ENCODE results near the gene DHX38. TPM values are rescaled to one million over a fixed set of nuclear protein-coding genes. Genes with fewer than 3 reads are reported as not detected.
"Not testable (repeated sequence)": the region's sequence is repeated elsewhere in the genome, so short reads cannot be mapped to it uniquely, and the experiment has no call there.

DHX38 gene
- total RNA-seq, 4 donors from 2014 or later: 37.6 to 60.8 (median 52.8) TPM

DNA sequence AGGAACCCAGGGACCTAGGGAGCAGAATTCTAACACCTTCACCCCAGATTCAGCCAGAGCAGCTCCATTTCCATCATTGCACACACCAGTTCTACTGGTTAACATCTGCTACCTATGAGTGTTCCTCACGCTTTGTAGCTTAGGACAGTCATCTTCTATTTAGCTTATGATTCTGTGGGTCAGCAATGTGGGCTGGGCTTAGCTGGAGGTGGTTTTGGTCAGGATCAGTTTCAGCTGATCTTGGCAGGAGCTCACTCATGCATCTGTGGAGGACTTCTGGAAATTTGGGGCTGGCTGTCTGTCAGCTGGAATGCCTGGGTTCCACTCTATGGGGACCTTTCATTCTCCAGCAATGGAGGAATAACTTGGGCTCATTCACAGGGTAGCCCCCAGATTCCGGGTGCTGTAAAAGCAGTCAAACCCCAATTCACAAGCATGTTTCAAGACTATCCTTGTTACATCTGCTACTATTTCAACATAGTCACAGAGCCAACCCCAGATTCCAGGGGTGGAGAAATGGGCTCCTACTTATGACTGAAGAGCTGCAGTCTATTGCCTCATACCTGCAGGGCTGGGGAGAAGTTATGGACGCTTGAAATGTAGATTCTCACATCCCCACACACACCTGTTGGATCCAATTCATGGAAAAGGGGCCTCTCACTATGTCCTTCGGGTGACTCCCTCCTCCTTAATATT is 42.7 kb upstream of the DHX38 start:
- H3K27me3 ChIP-seq: no peaks in the 10 kb centered on the region
- H3K27ac ChIP-seq: no peak overlapping the region
- no peaks in the 10 kb centered on the region for H3K36me3 ChIP-seq
- no peak for DNase-seq
- in situ Hi-C loops (cut with MboI; ENCODE audit: low pct_ligation_motif_present in 1 of 4, low pct_unique_long_range_greater_than_20kb in 1 of 4, low sequenced_read_pairs in 3 of 4) (no loop called here), intact Hi-C loops (cut with DNase I; ENCODE audit: low total_unique reads) (no loop called here)
- TF ChIP-seq EP300 (IDR thresholded peaks at IDR 0.05; ENCODE audit: low read depth) (no peak), POLR2A (IDR thresholded peaks at IDR 0.05) (no peak), POLR2AphosphoS5 (IDR thresholded peaks at IDR 0.05) (no peak)
- TF ChIP-seq, protein P1, sequence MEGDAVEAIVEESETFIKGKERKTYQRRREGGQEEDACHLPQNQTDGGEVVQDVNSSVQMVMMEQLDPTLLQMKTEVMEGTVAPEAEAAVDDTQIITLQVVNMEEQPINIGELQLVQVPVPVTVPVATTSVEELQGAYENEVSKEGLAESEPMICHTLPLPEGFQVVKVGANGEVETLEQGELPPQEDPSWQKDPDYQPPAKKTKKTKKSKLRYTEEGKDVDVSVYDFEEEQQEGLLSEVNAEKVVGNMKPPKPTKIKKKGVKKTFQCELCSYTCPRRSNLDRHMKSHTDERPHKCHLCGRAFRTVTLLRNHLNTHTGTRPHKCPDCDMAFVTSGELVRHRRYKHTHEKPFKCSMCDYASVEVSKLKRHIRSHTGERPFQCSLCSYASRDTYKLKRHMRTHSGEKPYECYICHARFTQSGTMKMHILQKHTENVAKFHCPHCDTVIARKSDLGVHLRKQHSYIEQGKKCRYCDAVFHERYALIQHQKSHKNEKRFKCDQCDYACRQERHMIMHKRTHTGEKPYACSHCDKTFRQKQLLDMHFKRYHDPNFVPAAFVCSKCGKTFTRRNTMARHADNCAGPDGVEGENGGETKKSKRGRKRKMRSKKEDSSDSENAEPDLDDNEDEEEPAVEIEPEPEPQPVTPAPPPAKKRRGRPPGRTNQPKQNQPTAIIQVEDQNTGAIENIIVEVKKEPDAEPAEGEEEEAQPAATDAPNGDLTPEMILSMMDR (IDR thresholded peaks at IDR 0.05): no peak
- H3K4me3 ChIP-seq: no peak overlapping the region
- H3K9me3 ChIP-seq: peaks cover 7% of the 10 kb centered on the region in 2 donors
- no peaks in the 10 kb centered on the region for H3K4me1 ChIP-seq
- WGBS, 2 donors (ENCODE audit: low coverage in 1 of 2): 85 to 87% methylated on average over 2 to 4 of the region's 4 CpGs

DNA sequence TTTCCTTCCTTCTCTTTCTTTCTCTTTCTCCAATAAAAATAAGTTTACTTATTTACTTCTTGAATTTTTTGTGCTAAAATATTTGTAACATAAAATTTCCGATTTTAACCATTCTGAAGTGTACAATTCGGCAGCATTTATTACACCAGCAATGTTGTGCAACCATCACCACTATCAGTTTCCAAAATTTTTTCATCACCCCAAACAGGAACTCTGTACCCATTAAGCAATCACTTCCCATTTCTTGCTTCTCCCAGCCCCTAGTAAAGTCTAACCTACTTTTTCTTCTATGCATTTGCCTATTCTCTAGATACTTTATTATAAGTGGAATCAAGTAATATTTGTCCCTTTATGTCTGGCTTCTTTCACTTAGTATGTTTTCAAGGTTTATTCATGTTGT is 41.8 kb upstream of the DHX38 start:
- H3K27me3 ChIP-seq: no peaks in the 10 kb centered on the region
- in situ Hi-C loops (cut with MboI; ENCODE audit: low pct_ligation_motif_present in 1 of 4, low pct_unique_long_range_greater_than_20kb in 1 of 4, low sequenced_read_pairs in 3 of 4): no loop called here
- intact Hi-C loops (cut with DNase I; ENCODE audit: low total_unique reads): no loop called here
- H3K4me1 ChIP-seq: no peaks in the 10 kb centered on the region
- WGBS, 2 donors (ENCODE audit: low coverage in 1 of 2): 80 to 95% methylated on average over 2 of the region's 2 CpGs
- no peak overlapping the region for H3K4me3 ChIP-seq
- peaks cover 7% of the 10 kb centered on the region in 2 donors for H3K9me3 ChIP-seq
- DNase-seq: no peak
- no peaks in the 10 kb centered on the region for H3K36me3 ChIP-seq
- no peak overlapping the region for H3K27ac ChIP-seq
- TF ChIP-seq POLR2A (IDR thresholded peaks at IDR 0.05): no peak
- TF ChIP-seq EP300 (IDR thresholded peaks at IDR 0.05; ENCODE audit: low read depth): no peak
- TF ChIP-seq POLR2AphosphoS5 (IDR thresholded peaks at IDR 0.05): no peak
- TF ChIP-seq, protein P1 (IDR thresholded peaks at IDR 0.05): no peak

DNA sequence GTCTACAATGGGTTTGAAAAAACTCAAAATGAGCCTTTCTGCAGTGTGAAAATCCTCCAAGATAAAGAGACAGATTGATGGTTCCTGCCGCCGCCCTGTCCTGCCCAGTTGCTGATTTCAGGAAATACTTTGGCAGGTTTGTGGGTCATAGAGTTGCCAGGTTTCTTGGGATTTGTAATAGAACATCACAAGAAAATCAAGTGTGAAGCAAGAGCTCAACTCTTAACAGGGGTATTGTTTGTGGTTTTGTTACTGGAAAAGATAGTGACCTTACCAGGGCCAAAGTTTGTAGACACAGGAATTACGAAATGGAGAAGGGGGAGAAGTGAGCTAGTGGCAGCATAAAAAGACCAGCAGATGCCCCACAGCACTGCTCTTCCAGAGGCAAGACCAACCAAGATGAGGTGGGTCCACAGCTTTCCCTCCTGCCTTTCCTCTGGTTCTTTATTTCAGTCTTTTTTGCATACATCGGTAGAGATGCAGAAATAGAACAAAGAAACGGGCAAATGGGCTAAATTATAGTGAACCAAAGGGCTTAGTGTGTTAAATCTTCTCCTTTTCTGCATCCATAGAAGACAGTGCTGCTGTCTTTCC is 39.3 kb upstream of the DHX38 start, which contains the start of gene HP:
HP (plus strand) TSS at position 252 of the 594 bp plus-strand sequence; CDS start at position 400, 148 bp downstream.
- in situ Hi-C loops (cut with MboI; ENCODE audit: low pct_ligation_motif_present in 1 of 4, low pct_unique_long_range_greater_than_20kb in 1 of 4, low sequenced_read_pairs in 3 of 4); intact Hi-C loops (cut with DNase I; ENCODE audit: low total_unique reads); DNase-seq; H3K4me1 ChIP-seq; H3K36me3 ChIP-seq; H3K9me3 ChIP-seq; H3K4me3 ChIP-seq; H3K27me3 ChIP-seq; H3K27ac ChIP-seq: not testable (repeated sequence)
- 82 to 87% methylated on average over 5 of the region's 5 CpGs for WGBS, 2 donors (ENCODE audit: low coverage in 1 of 2)

DNA sequence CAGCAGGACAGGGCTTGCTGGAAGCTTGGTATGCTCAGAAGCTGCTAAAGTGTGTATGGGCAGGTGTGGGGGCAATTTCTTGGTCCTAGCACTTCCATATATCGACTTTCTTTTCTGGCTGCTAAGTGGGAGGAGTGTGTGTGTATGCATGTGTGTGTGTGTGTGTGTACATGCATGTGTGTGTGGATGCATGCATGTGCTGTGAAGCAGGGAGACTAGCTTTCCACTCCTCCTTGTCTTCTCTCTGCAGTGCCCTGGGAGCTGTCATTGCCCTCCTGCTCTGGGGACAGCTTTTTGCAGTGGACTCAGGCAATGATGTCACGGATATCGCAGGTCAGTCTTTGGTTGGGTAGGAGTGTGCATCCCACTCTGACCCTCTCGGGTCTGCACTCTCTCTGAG is 37.7 kb upstream of the DHX38 start:
- 88 to 100% methylated on average over 1 to 4 of the region's 4 CpGs for WGBS, 2 donors (ENCODE audit: low coverage in 1 of 2)
- in situ Hi-C loops (cut with MboI; ENCODE audit: low pct_ligation_motif_present in 1 of 4, low pct_unique_long_range_greater_than_20kb in 1 of 4, low sequenced_read_pairs in 3 of 4) (no loop called here), intact Hi-C loops (cut with DNase I; ENCODE audit: low total_unique reads) (no loop called here)
- TF ChIP-seq POLR2AphosphoS5 (IDR thresholded peaks at IDR 0.05) (no peak), EP300 (IDR thresholded peaks at IDR 0.05; ENCODE audit: low read depth) (no peak), POLR2A (IDR thresholded peaks at IDR 0.05) (no peak)
- TF ChIP-seq, protein P1 (IDR thresholded peaks at IDR 0.05): no peak
- Histone ChIP-seq H3K4me3 (no peak overlapping the region), H3K27ac (no peak overlapping the region), H3K9me3 (no peaks in the 10 kb centered on the region), H3K4me1 (no peaks in the 10 kb centered on the region), H3K36me3 (no peaks in the 10 kb centered on the region), H3K27me3 (no peaks in the 10 kb centered on the region)
- no peak for DNase-seq

DNA sequence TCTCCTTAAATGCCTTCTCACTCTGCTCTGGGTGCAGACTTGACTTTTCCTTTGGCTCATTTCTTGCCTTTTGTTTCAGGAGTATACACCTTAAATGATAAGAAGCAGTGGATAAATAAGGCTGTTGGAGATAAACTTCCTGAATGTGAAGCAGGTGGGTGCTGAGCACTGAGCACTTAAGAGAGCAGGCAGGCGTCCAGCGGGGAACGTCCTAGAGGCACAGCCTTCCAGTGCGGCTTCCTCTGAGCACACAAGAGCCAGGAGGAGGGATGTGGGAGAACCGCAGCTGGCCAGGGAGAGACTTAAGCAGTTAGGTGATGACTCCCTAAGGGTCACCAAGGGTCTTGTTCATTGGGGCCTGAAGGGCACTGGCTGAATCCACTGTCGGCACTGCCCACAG is 36.3 kb upstream of the DHX38 start:
- H3K27me3 ChIP-seq; H3K9me3 ChIP-seq; H3K36me3 ChIP-seq; DNase-seq; intact Hi-C loops (cut with DNase I; ENCODE audit: low total_unique reads); H3K27ac ChIP-seq; H3K4me3 ChIP-seq; in situ Hi-C loops (cut with MboI; ENCODE audit: low pct_ligation_motif_present in 1 of 4, low pct_unique_long_range_greater_than_20kb in 1 of 4, low sequenced_read_pairs in 3 of 4); H3K4me1 ChIP-seq: not testable (repeated sequence)
- WGBS, 2 donors (ENCODE audit: low coverage in 1 of 2): no CpG with 5 or more reads among the region's 6 CpGs

DNA sequence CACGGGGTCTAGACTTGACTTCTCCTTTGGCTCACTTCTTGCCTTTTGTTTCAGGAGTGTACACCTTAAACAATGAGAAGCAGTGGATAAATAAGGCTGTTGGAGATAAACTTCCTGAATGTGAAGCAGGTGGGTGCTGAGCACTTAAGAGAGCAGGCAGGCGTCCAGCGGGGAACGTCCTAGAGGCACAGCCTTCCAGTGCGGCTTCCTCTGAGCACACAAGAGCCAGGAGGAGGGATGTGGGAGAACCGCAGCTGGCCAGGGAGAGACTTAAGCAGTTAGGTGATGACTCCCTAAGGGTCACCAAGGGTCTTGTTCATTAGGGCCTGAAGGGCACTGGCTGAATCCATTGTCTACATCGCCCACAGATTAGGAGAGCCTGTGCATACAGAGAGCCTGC is 34.6 kb upstream of the DHX38 start:
- H3K27ac ChIP-seq; intact Hi-C loops (cut with DNase I; ENCODE audit: low total_unique reads); in situ Hi-C loops (cut with MboI; ENCODE audit: low pct_ligation_motif_present in 1 of 4, low pct_unique_long_range_greater_than_20kb in 1 of 4, low sequenced_read_pairs in 3 of 4); H3K4me1 ChIP-seq; DNase-seq; H3K4me3 ChIP-seq; H3K27me3 ChIP-seq; H3K36me3 ChIP-seq; H3K9me3 ChIP-seq: not testable (repeated sequence)
- 33 to 68% methylated on average over 1 to 7 of the region's 7 CpGs for WGBS, 2 donors (ENCODE audit: low coverage in 1 of 2)

Measured in transverse colon (tissue), 4 donors.